ENCODE measurements around the gene SYT1.

Gene SYT1

GRCh38 chr12:78963439-78964227 is 99.1 kb downstream of the SYT1 start:
- Histone ChIP-seq H3K9me3 (ENCODE audit: severe bottlenecking) (no peaks in the 10 kb centered on the region), H3K36me3 (no peaks in the 10 kb centered on the region), H3K27ac (no peak overlapping the region), H3K27me3 (ENCODE audit: insufficient read depth, low read depth, severe bottlenecking) (no peaks in the 10 kb centered on the region), H3K4me3 (ENCODE audit: low read depth, low read length) (no peak overlapping the region)
- no peak for TF ChIP-seq CTCF (IDR thresholded peaks at IDR 0.05; ENCODE audit: low read depth, low read length)
- DNase-seq, result no peak

- no peaks in the 10 kb centered on the region for H3K9me3 ChIP-seq (ENCODE audit: severe bottlenecking)
- TF ChIP-seq CTCF (IDR thresholded peaks at IDR 0.05; ENCODE audit: low read depth, low read length), result no peak
- no peaks in the 10 kb centered on the region for H3K27me3 ChIP-seq (ENCODE audit: insufficient read depth, low read depth, severe bottlenecking)
- no peaks in the 10 kb centered on the region for H3K36me3 ChIP-seq
- H3K4me3 ChIP-seq (ENCODE audit: low read depth, low read length), result no peak overlapping the region
- DNase-seq, result no peak
- no peak overlapping the region for H3K27ac ChIP-seq
Observed at GRCh38 chr12:78964521-78964920, 99.9 kb downstream of the SYT1 start.

GRCh38 chr12:78966062-78966461 is 101.5 kb downstream of the SYT1 start:
- Histone ChIP-seq H3K27me3 (ENCODE audit: insufficient read depth, low read depth, severe bottlenecking) (no peaks in the 10 kb centered on the region), H3K9me3 (ENCODE audit: severe bottlenecking) (no peaks in the 10 kb centered on the region)

GRCh38 chr12:78966926-78967325 is 102.4 kb downstream of the SYT1 start:
- DNase-seq, result no peak
- H3K27me3 ChIP-seq (ENCODE audit: insufficient read depth, low read depth, severe bottlenecking), result no peaks in the 10 kb centered on the region
- H3K4me3 ChIP-seq (ENCODE audit: low read depth, low read length), result no peak overlapping the region
- no peak for TF ChIP-seq CTCF (IDR thresholded peaks at IDR 0.05; ENCODE audit: low read depth, low read length)
- H3K9me3 ChIP-seq (ENCODE audit: severe bottlenecking), result no peaks in the 10 kb centered on the region
- no peaks in the 10 kb centered on the region for H3K36me3 ChIP-seq
- H3K27ac ChIP-seq, result no peak overlapping the region

More at GRCh38 chr12:78966062-78966461, 101.5 kb downstream of the SYT1 start:
- Histone ChIP-seq H3K4me3 (ENCODE audit: low read depth, low read length) (no peak overlapping the region), H3K27ac (no peak overlapping the region), H3K36me3 (no peaks in the 10 kb centered on the region)
- DNase-seq, result no peak
- no peak for TF ChIP-seq CTCF (IDR thresholded peaks at IDR 0.05; ENCODE audit: low read depth, low read length)

- no peak for DNase-seq
- Histone ChIP-seq H3K36me3 (no peaks in the 10 kb centered on the region), H3K27ac (no peak overlapping the region), H3K27me3 (ENCODE audit: insufficient read depth, low read depth, severe bottlenecking) (no peaks in the 10 kb centered on the region), H3K9me3 (ENCODE audit: severe bottlenecking) (no peaks in the 10 kb centered on the region), H3K4me3 (ENCODE audit: low read depth, low read length) (no peak overlapping the region)
- no peak for TF ChIP-seq CTCF (IDR thresholded peaks at IDR 0.05; ENCODE audit: low read depth, low read length)
Observed at GRCh38 chr12:78968226-78968625, 103.7 kb downstream of the SYT1 start.

GRCh38 chr12:78970041-78970440 is 105.5 kb downstream of the SYT1 start:
- Histone ChIP-seq H3K36me3 (no peaks in the 10 kb centered on the region), H3K9me3 (ENCODE audit: severe bottlenecking) (no peaks in the 10 kb centered on the region), H3K4me3 (ENCODE audit: low read depth, low read length) (no peak overlapping the region), H3K27ac (no peak overlapping the region), H3K27me3 (ENCODE audit: insufficient read depth, low read depth, severe bottlenecking) (no peaks in the 10 kb centered on the region)
- DNase-seq, result no peak
- TF ChIP-seq CTCF (IDR thresholded peaks at IDR 0.05; ENCODE audit: low read depth, low read length), result no peak
